IPS-NIHi7 (cell line): ENCODE data around the gene C2orf92.

Experiments
- DNase-seq: peaks from one replicate; pipeline ENCODE4 v3.0.0; 2012; ENCODE audit warnings: mixed read lengths; ENCODE audit errors: extremely low spot score

C2orf92 gene

GRCh38 chr2:97745474-97746174, 76.1 kb downstream of the C2orf92 start:
- DNase-seq = no peak

- DNase-seq = no peak
These were observed 77.8 kb downstream of the C2orf92 start for GRCh38 chr2:97747285-97747684.

- DNase-seq = no peak
These were observed 78.2 kb downstream of the C2orf92 start for GRCh38 chr2:97747716-97748115.

GRCh38 chr2:97749581-97749980, 80.1 kb downstream of the C2orf92 start:
- peak; percentile 46 for DNase-seq

GRCh38 chr2:97750017-97750416, 80.5 kb downstream of the C2orf92 start:
- no peak for DNase-seq

GRCh38 chr2:97751752-97752151, 82.2 kb downstream of the C2orf92 start:
- no peak for DNase-seq
